WI38 (cell line): ENCODE data around the gene CTR9.

Experiments
- H3K4me3 ChIP-seq: 2 replicates; pipeline ENCODE4 v1.5.1; 2011; ENCODE audit warnings: low read depth, mild to moderate bottlenecking, control low read depth, low read length
- TF ChIP-seq, protein P1 (sequence below): IDR thresholded peaks from 2 replicates; pipeline ENCODE4 v1.5.1; 2012; ENCODE audit warnings: low read depth, mild to moderate bottlenecking, control low read depth, low read length

Gene CTR9

DNA sequence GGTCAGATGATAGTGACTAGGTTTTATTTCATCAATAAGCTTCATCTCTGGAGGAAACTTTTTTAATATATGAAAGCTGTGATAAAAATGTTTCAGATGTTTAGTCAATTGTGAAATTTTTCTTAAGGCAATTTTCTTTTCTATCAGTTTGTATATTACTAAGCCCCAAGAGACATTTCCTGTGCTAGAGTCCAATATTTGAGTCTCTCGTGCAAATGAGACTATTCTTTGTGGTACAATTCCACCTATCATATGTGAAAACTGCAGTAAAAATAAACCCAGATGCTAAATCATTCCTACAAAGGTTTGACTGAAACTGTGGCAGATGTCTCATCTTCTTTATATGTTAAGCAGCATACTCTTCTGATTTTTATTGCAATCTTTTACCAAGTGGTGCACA is 28.0 kb downstream of the CTR9 start:
- TF ChIP-seq, protein P1, sequence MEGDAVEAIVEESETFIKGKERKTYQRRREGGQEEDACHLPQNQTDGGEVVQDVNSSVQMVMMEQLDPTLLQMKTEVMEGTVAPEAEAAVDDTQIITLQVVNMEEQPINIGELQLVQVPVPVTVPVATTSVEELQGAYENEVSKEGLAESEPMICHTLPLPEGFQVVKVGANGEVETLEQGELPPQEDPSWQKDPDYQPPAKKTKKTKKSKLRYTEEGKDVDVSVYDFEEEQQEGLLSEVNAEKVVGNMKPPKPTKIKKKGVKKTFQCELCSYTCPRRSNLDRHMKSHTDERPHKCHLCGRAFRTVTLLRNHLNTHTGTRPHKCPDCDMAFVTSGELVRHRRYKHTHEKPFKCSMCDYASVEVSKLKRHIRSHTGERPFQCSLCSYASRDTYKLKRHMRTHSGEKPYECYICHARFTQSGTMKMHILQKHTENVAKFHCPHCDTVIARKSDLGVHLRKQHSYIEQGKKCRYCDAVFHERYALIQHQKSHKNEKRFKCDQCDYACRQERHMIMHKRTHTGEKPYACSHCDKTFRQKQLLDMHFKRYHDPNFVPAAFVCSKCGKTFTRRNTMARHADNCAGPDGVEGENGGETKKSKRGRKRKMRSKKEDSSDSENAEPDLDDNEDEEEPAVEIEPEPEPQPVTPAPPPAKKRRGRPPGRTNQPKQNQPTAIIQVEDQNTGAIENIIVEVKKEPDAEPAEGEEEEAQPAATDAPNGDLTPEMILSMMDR: no peak
- no peak overlapping the region for H3K4me3 ChIP-seq

DNA sequence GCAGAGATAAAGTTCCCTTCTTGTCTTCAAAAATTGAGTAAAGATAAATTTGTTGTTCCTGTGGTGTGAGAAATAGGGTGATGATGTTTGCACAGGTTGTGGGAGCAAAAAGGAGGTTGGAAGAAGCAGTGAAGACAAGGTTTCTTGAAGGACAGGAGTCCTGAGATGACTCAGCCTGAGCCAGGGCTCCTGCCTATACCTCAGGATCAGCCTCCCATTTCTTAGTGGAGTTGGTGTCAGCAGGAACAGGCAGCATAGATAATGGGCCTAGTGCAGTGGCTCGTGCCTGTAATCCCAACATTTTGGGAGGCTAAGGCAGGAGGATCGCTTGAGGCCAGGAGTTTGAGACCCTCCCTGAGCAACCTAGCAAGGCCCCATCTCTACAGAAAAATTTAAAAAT is 29.0 kb downstream of the CTR9 start:
- TF ChIP-seq, protein P1: no peak
- no peak overlapping the region for H3K4me3 ChIP-seq

DNA sequence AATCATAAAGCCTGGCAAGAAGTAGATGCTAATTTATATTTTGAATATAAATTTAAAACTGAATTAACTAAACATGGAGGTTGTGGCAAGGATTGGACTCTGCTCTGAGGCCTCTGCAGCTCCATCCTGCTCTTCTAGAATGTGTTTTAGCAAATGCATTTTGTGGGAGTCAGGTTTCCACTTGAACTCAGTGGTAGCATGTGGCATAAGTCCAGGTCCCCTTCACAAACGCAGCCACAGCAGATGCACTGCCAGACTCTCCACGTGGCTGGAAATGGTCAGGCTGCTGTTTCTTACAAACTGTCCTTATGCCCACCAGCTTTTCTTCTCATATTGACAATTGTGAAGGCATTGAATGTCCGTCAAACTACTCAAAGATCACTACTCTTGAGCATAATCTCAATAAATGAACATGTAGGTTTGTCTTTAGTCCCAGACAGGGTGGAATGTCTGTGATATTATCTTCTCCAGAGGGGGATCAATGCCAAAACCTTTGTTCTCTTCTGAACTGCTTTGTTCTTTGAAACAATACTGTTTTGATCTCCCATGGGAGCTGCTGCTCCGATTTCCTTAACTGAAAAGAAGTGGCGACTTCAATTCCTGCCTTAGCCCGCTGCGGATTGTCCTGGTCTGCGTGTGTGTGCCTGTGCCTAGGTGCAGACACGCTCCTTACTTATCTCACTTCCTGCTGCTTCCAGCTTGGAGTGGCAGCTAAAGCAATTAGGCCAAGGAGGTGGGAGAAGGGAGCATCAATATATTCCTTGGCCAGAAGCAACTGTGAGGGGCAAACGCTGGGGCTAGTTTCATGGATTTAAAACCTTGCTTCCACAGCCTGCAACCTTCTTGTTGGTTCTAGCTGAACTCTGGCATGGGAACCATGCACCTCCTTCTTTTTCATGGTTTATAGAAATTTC is 33.4 kb downstream of the CTR9 start:
- TF ChIP-seq, protein P1: no peak
- H3K4me3 ChIP-seq: no peak overlapping the region

DNA sequence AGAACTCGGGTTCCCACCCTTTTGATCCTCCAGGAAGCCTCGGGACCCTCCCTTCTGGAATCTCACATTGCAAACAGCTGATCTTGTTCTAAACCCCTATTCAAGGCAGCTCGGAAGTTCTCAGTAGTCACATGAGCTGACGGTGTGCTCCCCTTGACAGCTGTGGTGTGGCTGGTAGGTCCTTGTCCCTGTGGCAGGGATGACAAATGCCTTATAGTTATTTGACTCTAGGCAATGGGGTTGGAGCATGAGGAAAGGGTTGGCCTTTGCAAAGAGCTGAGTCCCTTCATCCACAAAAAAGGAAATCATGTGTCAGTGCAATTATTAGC is 34.1 kb downstream of the CTR9 start:
- TF ChIP-seq, protein P1: no peak

DNA sequence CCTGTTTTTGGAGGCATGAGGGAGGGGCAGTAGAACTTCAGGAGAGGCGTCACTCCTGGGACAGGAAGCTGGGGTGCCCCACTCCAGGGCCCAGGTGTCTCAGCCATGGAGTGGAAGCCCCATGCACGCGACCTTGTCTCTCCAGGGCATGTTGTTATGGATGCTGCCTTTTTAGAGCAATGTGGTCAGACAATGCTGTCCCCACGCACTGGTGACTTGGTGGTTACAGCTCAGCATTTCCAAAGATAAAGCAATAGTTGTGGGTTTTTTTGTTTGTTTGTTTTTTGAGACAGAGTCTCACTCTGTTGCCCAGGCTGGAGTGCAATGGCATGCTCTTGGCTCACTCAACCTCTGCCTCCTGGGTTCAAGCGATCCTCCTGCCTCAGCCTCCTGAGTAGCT is 35.4 kb downstream of the CTR9 start:
- TF ChIP-seq, protein P1: no peak
- H3K4me3 ChIP-seq: no peak overlapping the region

More for the DNA sequence above, 34.1 kb downstream of the CTR9 start:
- H3K4me3 ChIP-seq: no peak overlapping the region

DNA sequence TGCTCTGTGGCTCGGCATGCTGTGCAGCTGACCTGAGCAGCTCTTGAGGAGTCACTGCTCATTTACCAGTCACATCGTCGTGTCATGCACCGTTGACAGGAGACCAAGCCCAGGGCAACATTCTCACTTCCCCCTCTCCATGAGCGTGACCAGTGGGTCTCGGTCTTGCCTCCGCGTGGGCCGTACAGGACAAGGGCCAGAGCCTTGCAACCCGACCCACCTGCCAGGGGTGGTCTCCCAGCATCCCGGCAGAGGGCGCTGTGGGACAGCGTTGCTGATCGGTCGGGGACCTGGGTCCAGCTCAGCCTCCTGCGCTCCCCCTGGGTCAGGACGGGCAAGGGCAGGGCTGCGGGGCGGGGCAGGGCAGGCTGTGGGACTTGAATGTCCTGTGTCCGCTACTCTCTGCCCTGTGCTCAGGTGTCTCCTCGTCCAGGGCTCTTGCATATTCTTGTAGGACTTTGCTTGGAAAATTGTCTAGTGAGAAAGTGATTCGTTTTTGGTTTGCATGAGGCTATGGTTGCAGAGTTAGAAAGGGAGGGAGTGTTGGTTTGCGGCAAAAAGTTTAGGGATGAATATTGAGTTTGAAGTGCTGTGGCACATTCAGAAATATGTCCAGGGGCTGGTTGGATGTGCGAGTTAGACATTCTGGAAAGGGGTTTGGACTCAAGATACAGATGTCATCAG is 41.5 kb downstream of the CTR9 start:
- no peak overlapping the region for H3K4me3 ChIP-seq
- TF ChIP-seq, protein P1: peak; percentile 79
